ENCODE results near the gene KLHL8.

KLHL8 gene

GRCh38 chr4:87112063-87112462 lies 108.4 kb downstream of the KLHL8 start:
- no peak for DNase-seq (ENCODE audit: low read depth)

More at GRCh38 chr4:87112063-87112462, 108.4 kb downstream of the KLHL8 start:
- TF ChIP-seq, protein P1, sequence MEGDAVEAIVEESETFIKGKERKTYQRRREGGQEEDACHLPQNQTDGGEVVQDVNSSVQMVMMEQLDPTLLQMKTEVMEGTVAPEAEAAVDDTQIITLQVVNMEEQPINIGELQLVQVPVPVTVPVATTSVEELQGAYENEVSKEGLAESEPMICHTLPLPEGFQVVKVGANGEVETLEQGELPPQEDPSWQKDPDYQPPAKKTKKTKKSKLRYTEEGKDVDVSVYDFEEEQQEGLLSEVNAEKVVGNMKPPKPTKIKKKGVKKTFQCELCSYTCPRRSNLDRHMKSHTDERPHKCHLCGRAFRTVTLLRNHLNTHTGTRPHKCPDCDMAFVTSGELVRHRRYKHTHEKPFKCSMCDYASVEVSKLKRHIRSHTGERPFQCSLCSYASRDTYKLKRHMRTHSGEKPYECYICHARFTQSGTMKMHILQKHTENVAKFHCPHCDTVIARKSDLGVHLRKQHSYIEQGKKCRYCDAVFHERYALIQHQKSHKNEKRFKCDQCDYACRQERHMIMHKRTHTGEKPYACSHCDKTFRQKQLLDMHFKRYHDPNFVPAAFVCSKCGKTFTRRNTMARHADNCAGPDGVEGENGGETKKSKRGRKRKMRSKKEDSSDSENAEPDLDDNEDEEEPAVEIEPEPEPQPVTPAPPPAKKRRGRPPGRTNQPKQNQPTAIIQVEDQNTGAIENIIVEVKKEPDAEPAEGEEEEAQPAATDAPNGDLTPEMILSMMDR (IDR thresholded peaks at IDR 0.05; ENCODE audit: insufficient read depth, low read depth, low read length, missing control alignments) = no peak
- H3K4me3 ChIP-seq (ENCODE audit: low read length) = no peak overlapping the region
